Ishikawa (cell line): Measurements from ENCODE around the gene COL15A1.

ENCODE experiments used
- CEBPB ChIP-seq: IDR thresholded peaks from 2 replicates; pipeline ENCODE4 v1.6.1; 2012
- CREB1 ChIP-seq: IDR thresholded peaks from 2 replicates; pipeline ENCODE4 v1.6.1; 2012; ENCODE audit warnings: low read depth
- EGR1 ChIP-seq: IDR thresholded peaks from 2 replicates; pipeline ENCODE4 v1.6.1; 2012
- EP300 ChIP-seq: IDR thresholded peaks from 2 replicates; pipeline ENCODE4 v1.6.1; 2012; ENCODE audit warnings: borderline replicate concordance
- NFIC ChIP-seq: IDR thresholded peaks from 2 replicates; pipeline ENCODE4 v1.6.1; 2012
- RAD21 ChIP-seq: IDR thresholded peaks from 2 replicates; pipeline ENCODE4 v1.6.1; 2012; ENCODE audit warnings: low read depth
- TAF1 ChIP-seq: IDR thresholded peaks from 2 replicates; pipeline ENCODE4 v1.6.1; 2012; ENCODE audit warnings: low read depth, mild to moderate bottlenecking
- TCF12 ChIP-seq: IDR thresholded peaks from 2 replicates; pipeline ENCODE4 v1.6.1; 2012; ENCODE audit warnings: low read depth
- TEAD4 ChIP-seq: IDR thresholded peaks from 2 replicates; pipeline ENCODE4 v1.6.1; 2012
- YY1 ChIP-seq: IDR thresholded peaks from 2 replicates; pipeline ENCODE4 v1.6.1; 2012; ENCODE audit warnings: low read depth
- TF ChIP-seq, protein P1 (sequence below): IDR thresholded peaks from 2 replicates; pipeline ENCODE4 v1.6.1; 2012
- TF ChIP-seq, protein P2 (sequence below): IDR thresholded peaks from 2 replicates; pipeline ENCODE4 v1.6.1; 2012; ENCODE audit warnings: low read depth, mild to moderate bottlenecking
- TF ChIP-seq, protein P3 (sequence below): IDR thresholded peaks from 2 replicates; pipeline ENCODE4 v1.6.1; 2012

DNA sequence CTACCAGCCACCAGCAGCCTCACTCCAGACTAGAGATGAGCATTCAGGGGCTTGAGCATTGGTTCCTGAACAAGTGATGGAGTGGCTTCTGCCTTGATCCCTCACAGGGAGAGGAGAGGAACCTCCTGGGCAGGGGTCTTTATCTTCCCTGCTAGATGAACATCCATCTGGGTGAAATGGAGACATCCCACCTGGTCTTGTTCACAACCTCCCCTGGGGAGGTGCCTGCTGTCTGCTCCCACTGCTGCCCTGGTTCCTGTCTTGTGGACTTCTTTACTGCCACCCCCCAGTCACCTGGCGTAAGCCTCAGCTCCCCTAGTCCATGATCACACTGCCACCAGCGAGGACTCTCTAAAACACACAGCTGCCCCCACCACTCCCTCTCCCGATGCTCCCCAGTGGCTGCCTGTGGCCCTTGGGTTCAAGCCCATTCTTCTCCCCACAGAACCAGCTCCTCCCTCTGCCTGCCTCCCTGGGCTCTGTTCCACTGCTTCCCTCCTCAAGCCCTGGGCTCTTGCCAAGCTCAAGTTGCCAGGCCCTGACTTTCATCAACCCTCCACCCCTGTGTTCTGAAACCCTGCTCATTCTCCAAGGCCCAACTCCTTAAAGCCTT is 51.5 kb downstream of the COL15A1 start:
- TF ChIP-seq, protein P1, sequence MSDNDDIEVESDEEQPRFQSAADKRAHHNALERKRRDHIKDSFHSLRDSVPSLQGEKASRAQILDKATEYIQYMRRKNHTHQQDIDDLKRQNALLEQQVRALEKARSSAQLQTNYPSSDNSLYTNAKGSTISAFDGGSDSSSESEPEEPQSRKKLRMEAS = no peak
- TF ChIP-seq NFIC (no peak), EP300 (no peak), TAF1 (no peak), CEBPB (no peak), RAD21 (no peak), YY1 (no peak), EGR1 (no peak), CREB1 (no peak), TEAD4 (no peak), TCF12 (no peak)
- TF ChIP-seq, protein P2, sequence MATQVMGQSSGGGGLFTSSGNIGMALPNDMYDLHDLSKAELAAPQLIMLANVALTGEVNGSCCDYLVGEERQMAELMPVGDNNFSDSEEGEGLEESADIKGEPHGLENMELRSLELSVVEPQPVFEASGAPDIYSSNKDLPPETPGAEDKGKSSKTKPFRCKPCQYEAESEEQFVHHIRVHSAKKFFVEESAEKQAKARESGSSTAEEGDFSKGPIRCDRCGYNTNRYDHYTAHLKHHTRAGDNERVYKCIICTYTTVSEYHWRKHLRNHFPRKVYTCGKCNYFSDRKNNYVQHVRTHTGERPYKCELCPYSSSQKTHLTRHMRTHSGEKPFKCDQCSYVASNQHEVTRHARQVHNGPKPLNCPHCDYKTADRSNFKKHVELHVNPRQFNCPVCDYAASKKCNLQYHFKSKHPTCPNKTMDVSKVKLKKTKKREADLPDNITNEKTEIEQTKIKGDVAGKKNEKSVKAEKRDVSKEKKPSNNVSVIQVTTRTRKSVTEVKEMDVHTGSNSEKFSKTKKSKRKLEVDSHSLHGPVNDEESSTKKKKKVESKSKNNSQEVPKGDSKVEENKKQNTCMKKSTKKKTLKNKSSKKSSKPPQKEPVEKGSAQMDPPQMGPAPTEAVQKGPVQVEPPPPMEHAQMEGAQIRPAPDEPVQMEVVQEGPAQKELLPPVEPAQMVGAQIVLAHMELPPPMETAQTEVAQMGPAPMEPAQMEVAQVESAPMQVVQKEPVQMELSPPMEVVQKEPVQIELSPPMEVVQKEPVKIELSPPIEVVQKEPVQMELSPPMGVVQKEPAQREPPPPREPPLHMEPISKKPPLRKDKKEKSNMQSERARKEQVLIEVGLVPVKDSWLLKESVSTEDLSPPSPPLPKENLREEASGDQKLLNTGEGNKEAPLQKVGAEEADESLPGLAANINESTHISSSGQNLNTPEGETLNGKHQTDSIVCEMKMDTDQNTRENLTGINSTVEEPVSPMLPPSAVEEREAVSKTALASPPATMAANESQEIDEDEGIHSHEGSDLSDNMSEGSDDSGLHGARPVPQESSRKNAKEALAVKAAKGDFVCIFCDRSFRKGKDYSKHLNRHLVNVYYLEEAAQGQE = no peak
- TF ChIP-seq, protein P3, sequence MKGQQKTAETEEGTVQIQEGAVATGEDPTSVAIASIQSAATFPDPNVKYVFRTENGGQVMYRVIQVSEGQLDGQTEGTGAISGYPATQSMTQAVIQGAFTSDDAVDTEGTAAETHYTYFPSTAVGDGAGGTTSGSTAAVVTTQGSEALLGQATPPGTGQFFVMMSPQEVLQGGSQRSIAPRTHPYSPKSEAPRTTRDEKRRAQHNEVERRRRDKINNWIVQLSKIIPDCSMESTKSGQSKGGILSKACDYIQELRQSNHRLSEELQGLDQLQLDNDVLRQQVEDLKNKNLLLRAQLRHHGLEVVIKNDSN = no peak
